ENCODE measurements around the gene SAMSN1.

- no peak for TF ChIP-seq CTCF (conservative IDR thresholded peaks at IDR 0.05; ENCODE audit: low read length)
- no peak for TF ChIP-seq EZH2phosphoT487 (IDR thresholded peaks at IDR 0.05; ENCODE audit: borderline replicate concordance, low read depth, low read length)
Measured at GRCh38 chr21:14435423-14435822, 110.7 kb downstream of the SAMSN1 start.

Measured in OCI-LY7 (cell line).